ENCODE results near the gene HADH. TPM values are rescaled to one million over a fixed set of nuclear protein-coding genes. Genes with fewer than 3 reads are reported as not detected.

Gene HADH
- polyA plus RNA-seq, 2 of the 4 experiments (the other 2 are of a cell fraction): 22.7 to 23.7 TPM

- 76% methylated on average over 12 of the region's 12 CpGs for WGBS (ENCODE audit: missing lambda C conversion rate)
- DNase-seq (ENCODE audit: low read depth in 1 of 2, low spot score in 1 of 2) (no peak), FAIRE-seq (no peak), ATAC-seq (no peak)
- CTCF ChIA-PET: no interaction called here
- Histone ChIP-seq H3K4me2 (no peak overlapping the region), H3K9me3 (no peaks in the 10 kb centered on the region), H3K27ac (no peak overlapping the region), H3K4me1 (no peaks in the 10 kb centered on the region), H3K4me3 (no peak overlapping the region)
- POLR2A ChIA-PET: no interaction called here
- no peak for TF ChIP-seq BHLHE40 (IDR thresholded peaks at IDR 0.05; ENCODE audit: low read depth, low read length)
- TF ChIP-seq, protein P1, sequence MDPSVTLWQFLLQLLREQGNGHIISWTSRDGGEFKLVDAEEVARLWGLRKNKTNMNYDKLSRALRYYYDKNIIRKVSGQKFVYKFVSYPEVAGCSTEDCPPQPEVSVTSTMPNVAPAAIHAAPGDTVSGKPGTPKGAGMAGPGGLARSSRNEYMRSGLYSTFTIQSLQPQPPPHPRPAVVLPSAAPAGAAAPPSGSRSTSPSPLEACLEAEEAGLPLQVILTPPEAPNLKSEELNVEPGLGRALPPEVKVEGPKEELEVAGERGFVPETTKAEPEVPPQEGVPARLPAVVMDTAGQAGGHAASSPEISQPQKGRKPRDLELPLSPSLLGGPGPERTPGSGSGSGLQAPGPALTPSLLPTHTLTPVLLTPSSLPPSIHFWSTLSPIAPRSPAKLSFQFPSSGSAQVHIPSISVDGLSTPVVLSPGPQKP (IDR thresholded peaks at IDR 0.05; ENCODE audit: low read depth, low read length): no peak
- no peak for TF ChIP-seq TP53 (CRISPR knock-in tag; IDR thresholded peaks at IDR 0.05)
- TF ChIP-seq NFE2L2 (conservative IDR thresholded peaks at IDR 0.05; ENCODE audit: low read length): no peak
- TF ChIP-seq HOXB13 (CRISPR knock-in tag; IDR thresholded peaks at IDR 0.05; ENCODE audit: low read depth): no peak
- TF ChIP-seq CHD4 (IDR thresholded peaks at IDR 0.05; ENCODE audit: borderline replicate concordance): no peak
- no peak for TF ChIP-seq ZC3H11A (IDR thresholded peaks at IDR 0.05)
- TF ChIP-seq, protein P2, sequence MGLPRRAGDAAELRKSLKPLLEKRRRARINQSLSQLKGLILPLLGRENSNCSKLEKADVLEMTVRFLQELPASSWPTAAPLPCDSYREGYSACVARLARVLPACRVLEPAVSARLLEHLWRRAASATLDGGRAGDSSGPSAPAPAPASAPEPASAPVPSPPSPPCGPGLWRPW (IDR thresholded peaks at IDR 0.05): no peak
- no peak for TF ChIP-seq RFX5 (IDR thresholded peaks at IDR 0.05)
- no peak for TF ChIP-seq MYC (IDR thresholded peaks at IDR 0.05; ENCODE audit: borderline replicate concordance, low read length)
- TF ChIP-seq KDM1A (IDR thresholded peaks at IDR 0.05; ENCODE audit: low read depth): no peak
- TF ChIP-seq EHMT2 (IDR thresholded peaks at IDR 0.05; ENCODE audit: low read depth): no peak
- no peak for TF ChIP-seq TFCP2L1 (CRISPR knock-in tag; IDR thresholded peaks at IDR 0.05)
- TF ChIP-seq RNF2 (IDR thresholded peaks at IDR 0.05; ENCODE audit: borderline replicate concordance, low read depth): no peak
- TF ChIP-seq KDM5A (IDR thresholded peaks at IDR 0.05): no peak
- TF ChIP-seq CTCF (IDR thresholded peaks at IDR 0.05): no peak
- TF ChIP-seq EP300 (IDR thresholded peaks at IDR 0.05): no peak
- TF ChIP-seq RAD21 (conservative IDR thresholded peaks at IDR 0.05 in 1 of 2, IDR thresholded peaks at IDR 0.05 in 1 of 2): no peak
These were observed 19.5 kb upstream of the HADH start for GRCh38 chr4:107970063-107970798.

GRCh38 chr4:107972605-107973004 lies 17.1 kb upstream of the HADH start:
- TF ChIP-seq HOXB5 (CRISPR knock-in tag; IDR thresholded peaks at IDR 0.05) (no peak), FOXS1 (CRISPR knock-in tag; IDR thresholded peaks at IDR 0.05) (no peak), CEBPB (IDR thresholded peaks at IDR 0.05) (no peak), BHLHE40 (IDR thresholded peaks at IDR 0.05; ENCODE audit: low read depth, low read length) (no peak), FOSL2 (IDR thresholded peaks at IDR 0.05) (no peak), FOSL2 (CRISPR knock-in tag; IDR thresholded peaks at IDR 0.05) (no peak), NPAS2 (CRISPR knock-in tag; IDR thresholded peaks at IDR 0.05; ENCODE audit: borderline replicate concordance) (no peak), POLR2AphosphoS2 (conservative IDR thresholded peaks at IDR 0.05; ENCODE audit: low read length) (no peak), MAFK (IDR thresholded peaks at IDR 0.05; ENCODE audit: partially characterized antibody) (no peak), HDAC2 (IDR thresholded peaks at IDR 0.05) (no peak), ESRRA (IDR thresholded peaks at IDR 0.05; ENCODE audit: borderline replicate concordance, low read length) (no peak), JUNB (IDR thresholded peaks at IDR 0.05) (no peak), RFX5 (IDR thresholded peaks at IDR 0.05) (no peak), TP53 (CRISPR knock-in tag; IDR thresholded peaks at IDR 0.05) (no peak), ZSCAN20 (CRISPR knock-in tag; IDR thresholded peaks at IDR 0.05) (no peak)
- TF ChIP-seq, protein P3, sequence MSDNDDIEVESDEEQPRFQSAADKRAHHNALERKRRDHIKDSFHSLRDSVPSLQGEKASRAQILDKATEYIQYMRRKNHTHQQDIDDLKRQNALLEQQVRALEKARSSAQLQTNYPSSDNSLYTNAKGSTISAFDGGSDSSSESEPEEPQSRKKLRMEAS (IDR thresholded peaks at IDR 0.05): no peak
- TF ChIP-seq, protein P4, sequence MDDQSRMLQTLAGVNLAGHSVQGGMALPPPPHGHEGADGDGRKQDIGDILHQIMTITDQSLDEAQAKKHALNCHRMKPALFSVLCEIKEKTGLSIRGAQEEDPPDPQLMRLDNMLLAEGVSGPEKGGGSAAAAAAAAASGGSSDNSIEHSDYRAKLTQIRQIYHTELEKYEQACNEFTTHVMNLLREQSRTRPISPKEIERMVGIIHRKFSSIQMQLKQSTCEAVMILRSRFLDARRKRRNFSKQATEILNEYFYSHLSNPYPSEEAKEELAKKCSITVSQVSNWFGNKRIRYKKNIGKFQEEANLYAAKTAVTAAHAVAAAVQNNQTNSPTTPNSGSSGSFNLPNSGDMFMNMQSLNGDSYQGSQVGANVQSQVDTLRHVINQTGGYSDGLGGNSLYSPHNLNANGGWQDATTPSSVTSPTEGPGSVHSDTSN (IDR thresholded peaks at IDR 0.05): no peak
- no peaks in the 10 kb centered on the region for H3K9me3 ChIP-seq
- POLR2A ChIA-PET: no interaction called here
- FAIRE-seq (no peak), DNase-seq (ENCODE audit: low read depth in 1 of 2, low spot score in 1 of 2) (no peak), ATAC-seq (no peak)
- H3K4me2 ChIP-seq: no peak overlapping the region
- H3K4me1 ChIP-seq: no peaks in the 10 kb centered on the region
- H3K27ac ChIP-seq: no peak overlapping the region
- CTCF ChIA-PET: no interaction called here
- no peak overlapping the region for H3K4me3 ChIP-seq
